HepG2 (cell line): ENCODE data around the gene PIM1. TPM values are rescaled to one million over a fixed set of nuclear protein-coding genes. Genes with fewer than 3 reads are reported as not detected.
A peak's percentile ranks its signal among the peaks of the same experiment; 100 is the strongest.

Source experiments
- CREB3 ChIP-seq: sonication (generic); formaldehyde crosslinking; IDR thresholded peaks from 2 replicates; pipeline ENCODE4 v1.5.0; 2020; ENCODE audit warnings: missing genetic modification reagents
- RBM39 ChIP-seq: fragments of 200-400 bp; formaldehyde crosslinking; IDR thresholded peaks from one replicate; pipeline ENCODE4 v1.6.1; 2018; ENCODE audit warnings: antibody characterized with exemption, mild to moderate bottlenecking, low read depth, low read length; ENCODE audit not compliant: poor library complexity, severe bottlenecking
- SMAD3 ChIP-seq: sonication (generic); formaldehyde crosslinking; IDR thresholded peaks from 2 replicates; pipeline ENCODE4 v1.4.0; 2020; ENCODE audit warnings: missing genetic modification reagents
- TIGD3 ChIP-seq: sonication (generic); formaldehyde crosslinking; IDR thresholded peaks from 2 replicates; pipeline ENCODE4 v1.5.1; 2020; ENCODE audit warnings: mild to moderate bottlenecking, missing genetic modification reagents, borderline replicate concordance
- TRIM24 ChIP-seq: sonication (generic); formaldehyde crosslinking; IDR thresholded peaks from 2 replicates; pipeline ENCODE4 v1.8.0; 2022; ENCODE audit warnings: mild to moderate bottlenecking, missing genetic modification reagents
- ZNF432 ChIP-seq: sonication (generic); formaldehyde crosslinking; IDR thresholded peaks from 2 replicates; pipeline ENCODE4 v1.5.0; 2020; ENCODE audit warnings: missing genetic modification reagents, mild to moderate bottlenecking, borderline replicate concordance
- ZNF530 ChIP-seq: sonication (generic); formaldehyde crosslinking; IDR thresholded peaks from 2 replicates; pipeline ENCODE4 v1.5.0; 2020; ENCODE audit warnings: low read depth, mild to moderate bottlenecking, missing genetic modification reagents
- ZNF614 ChIP-seq: IDR thresholded peaks from 2 replicates; pipeline ENCODE4 v1.6.1; 2018; ENCODE audit warnings: missing biosample characterization, missing genetic modification reagents, inconsistent platforms, borderline replicate concordance
- ZNF781 ChIP-seq: sonication (generic); formaldehyde crosslinking; IDR thresholded peaks from 2 replicates; pipeline ENCODE4 v1.5.1; 2020; ENCODE audit warnings: borderline replicate concordance, mild to moderate bottlenecking, missing genetic modification reagents; ENCODE audit errors: not compliant biosample characterization
- polyA plus RNA-seq, 8 experiments: library from polyadenylated mRNA; depleted of rRNA in 3 of 8; stranded (reverse) in 7 of 8; unstranded in 1 of 8; fragments of >200 nt; fragmentation: Illumina TruSeq in 4 of 8; extraction: Trizol in 4 of 8; gene quantifications; 2 replicates each; pipeline versions ENCODE4 v1.2.1 to v1.2.3, GENCODE V29; 2011 to 2016; ENCODE audit warnings: low read depth in 4 of 8, missing spikeins in 1 of 8, mixed read lengths in 1 of 8; ENCODE audit not compliant: insufficient read depth in 1 of 8
- total RNA-seq, 5 experiments: library from RNA; depleted of rRNA; stranded (reverse); fragments of >200 nt; fragmentation: Illumina TruSeq; extraction: Trizol; gene quantifications; 2 replicates each; pipeline ENCODE4 v1.2.3, GENCODE V29; 2016; ENCODE audit warnings: low read depth in 1 of 5

Gene PIM1
- total and polyA plus RNA-seq, 2 of the 13 experiments (the other 11 are each of a cell fraction or from before 2014, with no cell fraction given): 29.4 to 117 TPM

GRCh38 chr6:37168163-37168758 is 1.7 kb upstream of the PIM1 start (continued):
- TF ChIP-seq ZNF614: no peak
- no peak for TF ChIP-seq ZNF432 (CRISPR knock-in tag)
- no peak for TF ChIP-seq RBM39
- TF ChIP-seq ZNF530 (CRISPR knock-in tag): no peak
- 0 out of 2 replicates have a peak, but pooled peaks have one; percentile 67 for TF ChIP-seq TIGD3
- TF ChIP-seq ZNF781 (CRISPR knock-in tag): no peak
- no peak for TF ChIP-seq SMAD3
- TF ChIP-seq CREB3 (CRISPR knock-in tag): 0 out of 2 replicates have a peak, but pooled peaks have one; percentile 9
- no peak for TF ChIP-seq TRIM24
